HG02588 (cell line): ENCODE measurements around the gene VWCE.

ENCODE experiments used
- ATAC-seq: cut with Tn5 transposase; IDR thresholded peaks from one replicate; pipeline ENCODE4 v1.9.1; 2021; ENCODE audit warnings: mild to moderate bottlenecking, moderate library complexity; ENCODE audit not compliant: unreplicated experiment

The VWCE gene, protein sequence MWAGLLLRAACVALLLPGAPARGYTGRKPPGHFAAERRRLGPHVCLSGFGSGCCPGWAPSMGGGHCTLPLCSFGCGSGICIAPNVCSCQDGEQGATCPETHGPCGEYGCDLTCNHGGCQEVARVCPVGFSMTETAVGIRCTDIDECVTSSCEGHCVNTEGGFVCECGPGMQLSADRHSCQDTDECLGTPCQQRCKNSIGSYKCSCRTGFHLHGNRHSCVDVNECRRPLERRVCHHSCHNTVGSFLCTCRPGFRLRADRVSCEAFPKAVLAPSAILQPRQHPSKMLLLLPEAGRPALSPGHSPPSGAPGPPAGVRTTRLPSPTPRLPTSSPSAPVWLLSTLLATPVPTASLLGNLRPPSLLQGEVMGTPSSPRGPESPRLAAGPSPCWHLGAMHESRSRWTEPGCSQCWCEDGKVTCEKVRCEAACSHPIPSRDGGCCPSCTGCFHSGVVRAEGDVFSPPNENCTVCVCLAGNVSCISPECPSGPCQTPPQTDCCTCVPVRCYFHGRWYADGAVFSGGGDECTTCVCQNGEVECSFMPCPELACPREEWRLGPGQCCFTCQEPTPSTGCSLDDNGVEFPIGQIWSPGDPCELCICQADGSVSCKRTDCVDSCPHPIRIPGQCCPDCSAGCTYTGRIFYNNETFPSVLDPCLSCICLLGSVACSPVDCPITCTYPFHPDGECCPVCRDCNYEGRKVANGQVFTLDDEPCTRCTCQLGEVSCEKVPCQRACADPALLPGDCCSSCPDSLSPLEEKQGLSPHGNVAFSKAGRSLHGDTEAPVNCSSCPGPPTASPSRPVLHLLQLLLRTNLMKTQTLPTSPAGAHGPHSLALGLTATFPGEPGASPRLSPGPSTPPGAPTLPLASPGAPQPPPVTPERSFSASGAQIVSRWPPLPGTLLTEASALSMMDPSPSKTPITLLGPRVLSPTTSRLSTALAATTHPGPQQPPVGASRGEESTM

GRCh38 chr11:61294717-61295595, at the start of gene VWCE:
TSS of gene VWCE (minus strand) at chr11:61295316. CDS start at chr11:61295037, 279 bp downstream.
- ATAC-seq = peak; percentile 57

DNA sequence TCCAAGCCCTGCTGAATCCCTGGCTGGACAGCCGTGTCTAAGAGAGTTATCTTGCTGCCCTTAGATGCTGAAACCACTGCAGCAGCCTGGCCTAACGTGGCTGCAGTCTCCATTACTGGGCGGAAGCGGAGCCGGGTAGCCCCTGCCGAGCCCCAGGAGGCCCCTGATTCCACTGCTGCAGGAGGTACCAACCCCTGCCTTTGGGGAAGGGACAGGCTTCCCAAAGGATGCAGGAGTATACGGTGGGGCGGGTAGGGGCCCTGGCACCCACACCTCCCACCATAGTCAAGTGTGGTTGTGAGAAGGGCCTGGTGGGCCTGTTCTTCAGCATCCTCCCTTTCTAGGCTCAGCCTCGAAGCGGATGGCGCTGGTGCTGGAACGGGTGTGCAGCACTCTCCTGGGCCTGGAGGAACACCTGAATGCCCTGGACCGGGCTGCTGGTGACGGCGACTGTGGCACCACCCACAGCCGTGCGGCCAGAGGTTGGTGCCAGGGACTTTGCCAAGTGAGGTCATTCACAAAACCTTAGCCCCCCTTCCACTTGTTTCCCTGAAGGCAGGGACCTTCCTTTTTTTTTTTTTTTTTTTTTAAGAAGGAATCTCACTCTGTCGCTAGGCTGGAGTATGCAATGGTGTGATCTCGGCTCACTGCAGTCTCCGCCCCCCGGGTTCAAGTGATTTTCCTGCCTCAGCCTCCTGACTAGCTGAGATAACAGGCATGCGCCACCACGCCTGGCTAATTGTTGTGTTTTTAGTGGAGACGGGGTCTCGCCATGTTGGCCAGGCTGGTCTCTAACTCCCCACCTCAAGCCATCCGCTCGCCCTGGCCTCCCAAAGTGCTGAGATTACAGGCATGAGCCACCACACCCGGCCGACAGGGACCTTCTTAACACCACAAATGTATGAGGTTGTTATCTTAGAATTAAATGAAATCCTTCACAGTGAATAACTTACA, 49.0 kb upstream of the VWCE start:
- ATAC-seq = no peak

DNA sequence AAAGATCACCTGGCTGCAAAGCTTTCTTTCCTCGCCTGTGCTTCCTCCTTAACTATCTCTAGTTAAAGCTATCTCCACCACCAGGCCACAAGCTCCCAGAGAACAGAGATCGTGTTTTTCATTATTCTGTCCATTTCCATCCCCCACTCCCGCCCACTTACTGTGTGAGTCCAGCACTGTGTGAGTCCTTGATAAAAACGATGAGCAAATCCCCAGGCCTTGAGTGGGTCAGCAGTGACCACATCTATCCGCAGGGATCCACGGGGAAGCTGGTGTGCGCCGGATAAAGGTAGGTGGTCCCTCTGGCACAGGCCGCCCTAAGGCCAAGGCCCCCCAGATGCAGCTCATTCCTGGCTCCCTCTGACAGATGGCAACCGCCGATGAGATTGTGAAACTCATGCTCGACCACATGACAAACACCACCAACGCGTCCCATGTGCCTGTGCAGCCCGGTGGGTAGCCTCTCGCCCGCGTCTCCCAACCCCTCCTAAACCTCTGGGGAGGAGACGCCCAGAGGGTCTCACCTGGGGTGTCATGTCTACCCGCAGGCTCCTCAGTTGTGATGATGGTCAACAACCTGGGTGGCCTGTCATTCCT, 47.2 kb upstream of the VWCE start:
- ATAC-seq = no peak

DNA sequence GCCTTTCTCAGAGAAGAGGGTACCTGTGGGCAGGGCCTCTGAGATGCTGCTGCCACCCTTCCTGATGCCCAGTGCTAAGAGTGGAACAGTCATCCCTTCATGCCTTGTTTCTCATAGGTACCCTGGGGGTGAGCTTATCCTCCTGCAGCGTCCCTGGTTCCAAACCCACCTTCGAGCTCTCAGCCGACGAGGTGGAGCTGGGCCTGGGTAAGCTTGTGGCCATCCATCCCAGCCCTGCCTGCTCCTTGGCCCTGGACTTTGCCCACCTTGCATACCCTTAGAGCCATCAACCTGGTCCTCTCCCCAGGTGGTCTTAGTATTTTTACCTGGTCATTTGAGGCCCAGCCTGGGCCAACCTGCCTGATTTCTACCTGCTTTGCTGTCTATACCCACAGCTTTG, 46.6 kb upstream of the VWCE start:
- ATAC-seq = no peak

GRCh38 chr11:61340979-61341378, 45.9 kb upstream of the VWCE start:
- ATAC-seq = no peak

DNA sequence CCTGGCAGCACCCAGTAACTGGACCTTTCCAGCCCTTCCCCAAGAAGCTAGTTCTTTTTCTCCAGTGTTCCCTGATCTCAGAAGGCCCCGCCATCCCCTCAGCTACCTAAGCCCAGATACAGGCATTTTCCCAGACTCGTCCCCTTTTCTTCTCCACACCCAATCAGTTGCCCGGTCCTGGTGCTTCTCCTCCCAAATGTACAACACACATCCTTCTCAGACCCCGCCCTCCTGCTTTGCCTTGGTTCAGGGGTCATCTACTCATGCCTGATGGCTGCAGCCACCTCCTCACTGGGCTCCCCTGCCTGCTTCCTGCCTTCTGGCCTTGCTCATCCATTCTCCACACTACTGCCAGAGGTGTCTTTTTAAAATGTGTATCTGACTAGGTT, 44.4 kb upstream of the VWCE start:
- ATAC-seq = no peak

GRCh38 chr11:61338783-61339489, 43.8 kb upstream of the VWCE start:
- ATAC-seq = no peak

GRCh38 chr11:61337706-61338470, 42.8 kb upstream of the VWCE start:
- ATAC-seq = no peak

- peak; percentile 45 for ATAC-seq
Observed at GRCh38 chr11:61336171-61336935, 41.2 kb upstream of the VWCE start.

- ATAC-seq = no peak
Observed at GRCh38 chr11:61335355-61335710, 40.2 kb upstream of the VWCE start.

DNA sequence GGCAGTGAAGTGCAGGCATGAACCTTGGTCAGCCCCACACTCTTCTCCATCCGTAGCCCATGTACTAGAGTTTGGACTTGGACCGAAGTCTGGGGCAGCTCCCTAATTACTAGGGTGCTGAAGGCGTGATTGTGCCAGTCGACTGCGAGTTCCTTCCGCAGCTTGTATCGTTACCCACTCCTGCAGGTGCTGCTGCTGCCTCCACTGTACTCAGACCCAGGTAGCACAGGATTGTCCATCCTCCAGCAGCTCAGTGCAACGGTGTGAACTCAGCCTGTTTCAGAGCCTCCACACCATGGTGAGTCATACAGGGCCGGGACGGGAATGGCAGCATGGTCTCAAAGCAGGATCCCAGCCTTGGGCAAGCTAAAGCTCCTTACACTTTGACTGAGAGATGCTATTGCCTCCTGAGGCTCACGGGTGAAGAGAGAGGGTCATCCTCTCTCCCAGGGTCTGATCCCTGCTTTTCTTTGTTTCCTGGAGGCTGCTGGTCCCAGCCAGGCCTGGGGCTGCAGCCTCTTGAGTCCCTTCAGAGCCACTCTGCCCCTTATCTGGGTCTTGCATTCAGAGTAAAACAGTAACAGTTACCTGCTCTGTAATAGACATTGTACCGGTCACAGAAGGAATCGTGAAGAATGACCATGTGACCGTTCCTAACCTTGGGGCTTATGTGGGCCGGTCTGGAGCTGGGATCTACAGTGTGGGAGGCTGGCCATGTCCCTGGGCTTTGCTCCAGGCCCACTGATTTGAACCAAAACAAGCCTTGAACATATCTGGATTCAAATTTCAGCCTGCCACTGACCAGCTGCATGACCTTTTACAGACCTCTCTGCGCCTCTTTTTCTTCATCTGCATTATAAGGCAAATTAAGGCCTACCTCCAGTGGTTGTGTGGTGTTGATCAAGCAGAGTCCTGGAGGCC, 39.6 kb upstream of the VWCE start:
- ATAC-seq = no peak

- no peak for ATAC-seq
Observed at GRCh38 chr11:61333550-61334433, 38.7 kb upstream of the VWCE start.

DNA sequence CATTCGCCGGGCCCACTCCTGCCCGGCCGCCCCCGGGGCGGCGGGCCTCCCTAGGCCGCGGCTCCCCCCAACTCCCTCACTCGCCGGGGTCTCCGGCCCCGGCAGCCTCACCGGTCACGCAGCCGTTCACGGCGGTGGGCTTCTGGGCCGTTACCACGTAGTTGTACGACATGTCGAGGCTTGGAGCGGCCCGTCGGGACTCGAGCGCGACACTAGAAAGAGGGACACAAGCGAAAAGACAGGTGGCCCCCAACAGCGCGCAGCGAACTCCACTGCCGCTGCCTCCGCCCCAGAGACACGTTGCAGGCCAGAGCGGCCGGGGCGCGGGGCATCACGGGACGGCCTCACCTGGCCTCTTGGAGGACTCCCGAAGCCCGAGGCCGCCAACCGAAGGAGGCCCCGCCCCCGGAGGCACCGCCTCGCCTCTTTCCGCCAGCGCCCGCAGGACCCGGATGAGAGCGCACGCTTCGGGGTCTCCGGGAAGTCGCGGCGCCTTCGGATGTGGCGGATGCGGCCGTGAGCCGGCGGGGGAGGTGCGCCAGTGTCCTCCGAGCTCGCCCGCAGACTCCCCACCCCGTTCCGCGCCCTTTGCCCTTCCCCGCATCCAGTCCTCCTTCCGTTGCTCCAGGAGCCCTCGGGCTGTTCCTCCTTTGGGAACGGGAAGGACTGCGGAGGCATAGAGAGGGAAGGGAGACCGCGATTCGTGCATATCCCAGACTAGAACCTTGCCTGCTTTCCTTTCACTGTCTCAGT, 37.9 kb upstream of the VWCE start, which contains the start of the genes DDB1 and TKFC:
Gene DDB1 (minus strand): TSS at position 309 of the 753 bp plus-strand sequence. CDS start 137 bp downstream, at position 172.
Gene TKFC (plus strand): TSS at position 432 of the 753 bp plus-strand sequence. CDS start 1,501 bp downstream, outside the sequence.
- ATAC-seq = peak; percentile 92

DNA sequence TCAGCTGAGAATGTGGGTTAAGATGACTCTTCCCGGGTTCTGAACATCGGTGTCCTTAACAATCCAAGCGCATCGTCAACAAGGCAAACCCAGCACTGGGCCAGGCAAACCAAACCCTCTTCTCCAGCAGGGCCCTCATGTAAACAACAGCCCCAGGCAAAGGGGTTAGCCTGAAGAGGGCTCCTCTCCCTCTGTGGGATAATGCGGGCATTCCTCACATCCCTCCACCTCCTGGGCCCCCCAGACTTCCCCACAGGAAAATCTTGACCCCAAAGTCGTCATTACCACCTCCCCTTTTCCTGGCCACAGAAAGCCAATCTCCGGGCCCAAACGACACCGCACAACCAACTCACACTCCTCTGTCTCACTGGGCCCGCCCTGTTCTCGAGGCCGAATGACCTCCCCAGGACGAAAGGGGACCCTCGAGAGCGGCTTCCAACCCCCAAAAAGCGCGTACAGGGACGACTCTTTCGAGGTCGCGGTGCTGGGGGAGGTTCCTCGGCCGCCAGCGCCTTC, 37.2 kb upstream of the VWCE start:
- no peak for ATAC-seq
